Adrenal gland (tissue), 12 donors: ENCODE results near the gene SPOCK1. TPM values are rescaled to one million over a fixed set of nuclear protein-coding genes. Genes with fewer than 3 reads are reported as not detected.
A peak's percentile ranks its signal among the peaks of the same experiment; 100 is the strongest.

Experiments
- DNase-seq, 7 donors: peaks; one replicate each; pipeline ENCODE4 v3.0.0-alpha.2; 2019 to 2020
- H3K27ac ChIP-seq, 5 donors: fragments of 200-600 bp; sonication (generic) in 4 of 5; 1 replicate in 3 of 5; 2 replicates in 2 of 5; pipeline versions ENCODE4 v1.5.1 to v1.8.0; 2016 to 2020; ENCODE audit warnings: mild to moderate bottlenecking in 1 of 5
- H3K27me3 ChIP-seq: fragments of 200-600 bp; 2 replicates; pipeline ENCODE4 v1.8.0; 2021
- H3K36me3 ChIP-seq, 2 donors: fragments of 200-600 bp; replicated peaks in 1 of 2; 1 replicate in 1 of 2; 2 replicates in 1 of 2; pipeline versions ENCODE4 v1.5.1 to v1.8.0; 2018 to 2022
- H3K4me1 ChIP-seq, 2 donors: fragments of 200-600 bp; replicated peaks in 1 of 2; 1 replicate in 1 of 2; 2 replicates in 1 of 2; pipeline versions ENCODE4 v1.5.1 to v1.8.0; 2018 to 2021
- H3K4me3 ChIP-seq, 4 donors: fragments of 200-600 bp; sonication (generic) in 3 of 4; one replicate each; pipeline ENCODE4 v1.5.1; 2016 to 2018
- H3K9me3 ChIP-seq, 3 donors: fragments of 200-600 bp; sonication (generic) in 1 of 3; replicated peaks in 1 of 3; 1 replicate in 2 of 3; 2 replicates in 1 of 3; pipeline versions ENCODE4 v1.5.1 to v1.8.0; 2016 to 2021
- CTCF ChIP-seq, 6 experiments: fragments of 450-650 bp in 4 of 6; fragments of 200-600 bp in 2 of 6; sonication (generic) in 1 of 6; IDR thresholded peaks; 1 replicate in 5 of 6; 2 replicates in 1 of 6; pipeline versions ENCODE4 v1.5.1 to v1.8.0; 2016 to 2021; ENCODE audit warnings: antibody characterized with exemption in 6 of 6, mild to moderate bottlenecking in 2 of 6, moderate library complexity in 1 of 6
- POLR2A ChIP-seq, 2 donors: fragments of 450-650 bp; IDR thresholded peaks; one replicate each; pipeline ENCODE4 v1.6.1; 2017; ENCODE audit warnings: antibody characterized with exemption in 2 of 2, mild to moderate bottlenecking in 2 of 2, moderate library complexity in 1 of 2
- WGBS, 4 donors: extraction: QIAGEN DNeasy Blood & Tissue Kit in 2 of 4; methylation state at CpG; one replicate each; pipeline versions ENCODE4 v1.1.5 to v1.1.7; 2013 to 2017; 5-methylcytosine and 5-hydroxymethylcytosine counted together
- intact Hi-C, 2 donors: fragments of 100-400 bp; cut with DNase I; formaldehyde crosslinking; loops; one replicate each; pipeline versions ENCODE4 v1.14.1 to v1.15.0; 2022 to 2023
- polyA plus RNA-seq, 3 donors: library from polyadenylated mRNA; stranded (reverse); fragments of 200-250 nt in 2 of 3; fragments of 350-450 nt in 1 of 3; fragmentation: Illumina TruSeq in 1 of 3; extraction: RNeasy Lipid Tissue Mini Kit (QIAGEN cat#74804) in 1 of 3; gene quantifications; one replicate each; pipeline ENCODE4 v1.2.3, GENCODE V29; 2013 to 2014
- total RNA-seq, 9 donors: library from RNA; depleted of rRNA in 4 of 9; stranded (reverse); fragments of >200 nt in 4 of 9; fragments of 120-200 nt in 1 of 9; fragmentation: NEBNext Ultra II Directional in 1 of 9; extraction: Animal tissue kit (Norgen Biotek cat#: 25700) in 1 of 9; gene quantifications; one replicate each; pipeline versions ENCODE4 v1.1.0 to v1.2.4, GENCODE V29; 2013 to 2023
- donor health status: healthy with polysubstance abuse.
- donor health status: Bipolar disorder and iron deficiency.
- donor health status: DM: yes; HTN: yes; CAD: no.
- donor health status: DM: no; HTN: no; CAD: no.
- donor health status: DM: no; HTN: no; CAD: no.
- donor health status: DM: yes; HTN: yes; CAD: no.

The SPOCK1 gene
- total and polyA plus RNA-seq, 12 donors = 5.4 to 102 (median 55.6) TPM

DNA sequence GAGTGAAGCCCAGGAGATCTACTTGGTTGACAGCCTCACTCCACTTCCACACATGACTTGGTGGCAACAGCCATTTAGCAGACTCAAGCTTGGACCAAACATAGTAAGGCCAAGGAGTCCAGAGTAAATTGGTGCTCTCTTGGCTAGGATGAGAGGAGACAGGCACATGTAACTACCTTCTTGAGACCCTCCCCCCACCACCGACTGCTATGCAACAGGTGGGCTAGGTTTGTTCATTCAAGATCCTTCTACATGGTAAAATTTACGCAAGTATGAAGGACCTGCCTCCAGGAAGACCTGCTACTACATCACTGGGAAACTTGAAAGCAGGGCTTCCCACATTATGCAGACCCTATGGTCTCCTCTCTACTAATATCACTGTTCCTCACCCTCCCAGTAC is 442.4 kb downstream of the SPOCK1 start:
- intact Hi-C loops = no loop called here
- 86 to 100% (median 95%) methylated on average over 2 of the region's 2 CpGs for WGBS, 4 donors
- H3K9me3 ChIP-seq = no peaks in the 10 kb centered on the region
- no peak overlapping the region for H3K27ac ChIP-seq
- DNase-seq = peak in 1 of 7 donors; percentile 7
- peaks cover 6 to 10% of the 10 kb centered on the region in 2 donors for H3K4me1 ChIP-seq
- TF ChIP-seq POLR2A (IDR thresholded peaks at IDR 0.05) = no peak
- no peak for TF ChIP-seq CTCF (IDR thresholded peaks at IDR 0.05)
- no peaks in the 10 kb centered on the region for H3K36me3 ChIP-seq
- H3K27me3 ChIP-seq = no peaks in the 10 kb centered on the region
- no peak overlapping the region for H3K4me3 ChIP-seq

DNA sequence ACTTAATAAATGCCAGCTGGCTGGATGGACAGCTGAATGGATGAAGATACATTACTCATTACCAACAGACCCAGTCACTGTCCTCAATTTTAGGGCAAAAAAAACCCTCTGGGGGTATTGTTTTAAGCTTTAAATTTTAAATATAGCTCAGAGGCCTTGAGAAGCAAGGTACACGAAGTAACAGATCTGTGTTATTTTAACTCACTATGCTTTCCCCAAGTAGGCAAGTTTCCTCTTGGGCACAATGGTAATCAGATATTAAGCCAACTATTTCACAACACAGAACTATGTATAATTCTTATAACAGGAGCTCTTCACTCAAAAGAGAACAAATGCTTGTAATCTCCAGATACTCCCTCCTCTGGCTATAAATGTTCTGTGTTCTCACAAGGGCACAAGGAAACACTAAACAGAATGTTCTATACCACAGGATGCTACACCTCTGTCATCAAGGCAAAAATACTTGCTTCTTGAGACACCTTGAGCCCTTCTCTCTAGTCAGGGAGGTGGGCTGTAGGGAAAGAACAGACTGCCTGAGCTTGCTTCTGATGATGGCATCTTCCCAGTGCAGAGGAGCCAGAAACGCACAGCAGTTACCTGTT is 443.8 kb downstream of the SPOCK1 start:
- DNase-seq = no peak
- intact Hi-C loops = no loop called here
- peak overlapping the region in 1 of 5 donors; percentile 44 for H3K27ac ChIP-seq
- H3K27me3 ChIP-seq = no peaks in the 10 kb centered on the region
- TF ChIP-seq CTCF (IDR thresholded peaks at IDR 0.05) = no peak
- no peak for TF ChIP-seq POLR2A (IDR thresholded peaks at IDR 0.05)
- 47 to 76% (median 60%) methylated on average over 2 of the region's 2 CpGs for WGBS, 4 donors
- H3K4me1 ChIP-seq = peaks cover 0 to 1% of the 10 kb centered on the region in 2 donors
- no peaks in the 10 kb centered on the region for H3K36me3 ChIP-seq
- no peaks in the 10 kb centered on the region for H3K9me3 ChIP-seq
- H3K4me3 ChIP-seq = no peak overlapping the region

GRCh38 chr5:137054792-137055191 is 444.3 kb downstream of the SPOCK1 start:
- DNase-seq = no peak
- no peak overlapping the region for H3K27ac ChIP-seq
- no peaks in the 10 kb centered on the region for H3K4me1 ChIP-seq
- H3K4me3 ChIP-seq = no peak overlapping the region
- H3K9me3 ChIP-seq = no peaks in the 10 kb centered on the region
- intact Hi-C loops = no loop called here
- no peaks in the 10 kb centered on the region for H3K36me3 ChIP-seq
- TF ChIP-seq CTCF (IDR thresholded peaks at IDR 0.05) (no peak), POLR2A (IDR thresholded peaks at IDR 0.05) (no peak)
- 76 to 81% (median 80%) methylated on average over 3 of the region's 3 CpGs for WGBS, 4 donors
- no peaks in the 10 kb centered on the region for H3K27me3 ChIP-seq

- TF ChIP-seq CTCF (IDR thresholded peaks at IDR 0.05) (no peak), POLR2A (IDR thresholded peaks at IDR 0.05) (no peak)
- Histone ChIP-seq H3K9me3 (no peaks in the 10 kb centered on the region), H3K4me3 (no peak overlapping the region), H3K4me1 (no peaks in the 10 kb centered on the region), H3K27me3 (no peaks in the 10 kb centered on the region), H3K27ac (no peak overlapping the region), H3K36me3 (no peaks in the 10 kb centered on the region)
- 82 to 94% (median 90%) methylated on average over 1 of the region's 1 CpG for WGBS, 4 donors
- intact Hi-C loops = no loop called here
- no peak for DNase-seq
Measured at GRCh38 chr5:137054335-137054734, 444.8 kb downstream of the SPOCK1 start.
